DND-41 (cell line): Measurements from ENCODE around the gene FNDC3B.

Experiments
- ATAC-seq: fragments of 200-7000 bp; cut with Tn5 transposase; 3 replicates; pipeline ENCODE4 v1.9.1; 2021; ENCODE audit warnings: low read depth; ENCODE audit not compliant: insufficient read depth
- DNase-seq: peaks from one replicate; pipeline ENCODE4 v3.0.0-alpha.2; 2020
- H2AFZ ChIP-seq: 2 replicates; pipeline ENCODE4 v1.6.0; 2012; ENCODE audit warnings: low read depth, low read length
- H3K27ac ChIP-seq: 2 replicates; pipeline ENCODE4 v1.5.1; 2012; ENCODE audit warnings: low read length, inconsistent platforms
- H3K27me3 ChIP-seq: fragments of 200-600 bp; sonication (generic); 2 replicates; pipeline ENCODE4 v1.6.0; 2012; ENCODE audit warnings: low read length, mild to moderate bottlenecking, inconsistent platforms; ENCODE audit not compliant: insufficient read depth, poor library complexity
- H3K36me3 ChIP-seq: 2 replicates; pipeline ENCODE4 v1.5.1; 2012; ENCODE audit warnings: low read length, inconsistent platforms; ENCODE audit not compliant: insufficient read depth
- H3K4me1 ChIP-seq: 2 replicates; pipeline ENCODE4 v1.5.1; 2012; ENCODE audit warnings: mild to moderate bottlenecking, low read length; ENCODE audit not compliant: insufficient read depth
- H3K4me2 ChIP-seq: 2 replicates; pipeline ENCODE4 v1.6.0; 2012; ENCODE audit warnings: mild to moderate bottlenecking, moderate library complexity, low read length, inconsistent platforms; ENCODE audit not compliant: insufficient read depth
- H3K4me3 ChIP-seq, 2 experiments: fragments of 200-600 bp in 1 of 2; shearing (Covaris generic) in 1 of 2; 2 replicates each; pipeline ENCODE4 v1.5.1; 2012 to 2016; ENCODE audit warnings: inconsistent platforms in 2 of 2, low read length in 2 of 2, mild to moderate bottlenecking in 2 of 2, low read depth in 1 of 2, moderate library complexity in 1 of 2
- H3K79me2 ChIP-seq: 2 replicates; pipeline ENCODE4 v1.6.0; 2012; ENCODE audit warnings: low read length, inconsistent platforms; ENCODE audit not compliant: insufficient read depth
- H3K9ac ChIP-seq: 2 replicates; pipeline ENCODE4 v1.6.0; 2012; ENCODE audit warnings: low read depth, mild to moderate bottlenecking, inconsistent platforms, low read length, moderate library complexity
- H3K9me3 ChIP-seq: 2 replicates; pipeline ENCODE4 v1.5.1; 2012; ENCODE audit warnings: low read length, moderate library complexity, mild to moderate bottlenecking, inconsistent platforms; ENCODE audit not compliant: insufficient read depth, severe bottlenecking
- H4K20me1 ChIP-seq: 2 replicates; pipeline ENCODE4 v1.6.0; 2012; ENCODE audit warnings: low read length; ENCODE audit not compliant: insufficient read depth
- EZH2 ChIP-seq: IDR thresholded peaks from 3 replicates; pipeline ENCODE4 v1.6.1; 2012; ENCODE audit warnings: borderline replicate concordance, low read depth, mild to moderate bottlenecking, moderate library complexity, low read length, inconsistent platforms; ENCODE audit not compliant: severe bottlenecking
- TF ChIP-seq, protein P1 (sequence below): IDR thresholded peaks from 2 replicates; pipeline ENCODE4 v1.5.1; 2012; ENCODE audit warnings: borderline replicate concordance, low read length, moderate library complexity, mild to moderate bottlenecking; ENCODE audit not compliant: poor library complexity, severe bottlenecking; ENCODE audit errors: extremely low read depth

The FNDC3B gene

GRCh38 chr3:172221547-172221946 is 182.2 kb downstream of the FNDC3B start:
- Histone ChIP-seq H3K36me3 (no peaks in the 10 kb centered on the region), H3K9ac (no peak overlapping the region), H3K27me3 (no peaks in the 10 kb centered on the region), H4K20me1 (no peaks in the 10 kb centered on the region), H3K4me2 (no peak overlapping the region), H3K27ac (no peak overlapping the region), H3K4me3 (no peak overlapping the region), H3K79me2 (no peaks in the 10 kb centered on the region), H3K4me1 (no peaks in the 10 kb centered on the region), H3K9me3 (no peaks in the 10 kb centered on the region), H2AFZ (no peak overlapping the region)
- TF ChIP-seq EZH2: no peak
- TF ChIP-seq, protein P1, sequence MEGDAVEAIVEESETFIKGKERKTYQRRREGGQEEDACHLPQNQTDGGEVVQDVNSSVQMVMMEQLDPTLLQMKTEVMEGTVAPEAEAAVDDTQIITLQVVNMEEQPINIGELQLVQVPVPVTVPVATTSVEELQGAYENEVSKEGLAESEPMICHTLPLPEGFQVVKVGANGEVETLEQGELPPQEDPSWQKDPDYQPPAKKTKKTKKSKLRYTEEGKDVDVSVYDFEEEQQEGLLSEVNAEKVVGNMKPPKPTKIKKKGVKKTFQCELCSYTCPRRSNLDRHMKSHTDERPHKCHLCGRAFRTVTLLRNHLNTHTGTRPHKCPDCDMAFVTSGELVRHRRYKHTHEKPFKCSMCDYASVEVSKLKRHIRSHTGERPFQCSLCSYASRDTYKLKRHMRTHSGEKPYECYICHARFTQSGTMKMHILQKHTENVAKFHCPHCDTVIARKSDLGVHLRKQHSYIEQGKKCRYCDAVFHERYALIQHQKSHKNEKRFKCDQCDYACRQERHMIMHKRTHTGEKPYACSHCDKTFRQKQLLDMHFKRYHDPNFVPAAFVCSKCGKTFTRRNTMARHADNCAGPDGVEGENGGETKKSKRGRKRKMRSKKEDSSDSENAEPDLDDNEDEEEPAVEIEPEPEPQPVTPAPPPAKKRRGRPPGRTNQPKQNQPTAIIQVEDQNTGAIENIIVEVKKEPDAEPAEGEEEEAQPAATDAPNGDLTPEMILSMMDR: no peak
- DNase-seq (no peak), ATAC-seq (no peak)

DNA sequence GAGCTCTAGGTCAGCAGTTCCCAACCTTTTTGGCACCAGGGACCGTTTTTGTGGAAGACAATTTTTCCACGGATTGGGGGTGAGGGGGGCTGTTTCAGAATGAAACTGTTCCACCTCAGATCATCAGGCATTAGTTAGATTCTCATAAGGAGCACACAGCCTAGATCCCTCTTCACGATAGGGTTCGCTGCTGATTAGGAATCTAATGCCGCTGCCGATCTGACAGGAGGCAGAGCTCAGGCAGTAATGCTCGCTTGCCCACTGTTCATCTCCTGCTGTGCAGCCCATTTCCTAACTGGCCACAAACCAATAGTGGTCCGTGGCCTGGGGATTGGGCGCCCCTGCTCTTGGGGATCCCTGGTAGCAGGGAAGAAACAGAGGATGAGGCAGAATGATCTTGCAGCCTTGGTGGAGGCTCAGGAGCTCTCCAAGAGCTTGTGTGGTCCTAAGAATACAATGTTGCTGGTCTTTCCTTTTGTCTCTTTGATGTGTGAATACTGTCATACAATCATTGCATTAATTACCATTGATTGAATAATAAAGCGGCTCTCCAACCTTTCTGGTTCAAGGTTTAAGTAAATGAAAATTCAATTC is 183.2 kb downstream of the FNDC3B start:
- Histone ChIP-seq H3K79me2 (no peaks in the 10 kb centered on the region), H3K4me2 (no peak overlapping the region), H3K9me3 (no peaks in the 10 kb centered on the region), H3K9ac (no peak overlapping the region), H3K4me3 (no peak overlapping the region), H3K4me1 (no peaks in the 10 kb centered on the region), H3K36me3 (no peaks in the 10 kb centered on the region), H3K27me3 (no peaks in the 10 kb centered on the region), H4K20me1 (no peaks in the 10 kb centered on the region), H2AFZ (no peak overlapping the region), H3K27ac (no peak overlapping the region)
- TF ChIP-seq, protein P1: no peak
- TF ChIP-seq EZH2: no peak
- DNase-seq (no peak), ATAC-seq (no peak)

DNA sequence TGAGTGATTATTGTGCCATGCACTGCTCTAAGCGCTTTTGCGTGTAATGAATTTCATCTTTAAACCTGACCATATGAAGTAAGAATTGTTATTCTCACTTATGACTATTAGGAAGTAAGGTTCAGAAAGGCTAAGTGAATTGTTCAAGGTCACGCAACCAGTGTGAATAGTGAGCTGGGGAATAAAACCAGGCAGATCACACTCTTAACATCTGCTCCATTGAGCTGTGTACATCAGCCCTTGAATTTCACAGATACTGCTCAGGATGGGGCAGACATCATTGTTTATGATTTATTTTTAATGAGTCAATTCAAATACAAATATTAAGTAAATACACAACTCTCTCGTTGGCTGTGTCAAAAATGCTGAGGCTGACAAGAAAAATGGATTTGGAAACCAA is 184.5 kb downstream of the FNDC3B start:
- TF ChIP-seq, protein P1: no peak
- no peak for TF ChIP-seq EZH2
- H3K4me3 ChIP-seq: no peak overlapping the region
- no peaks in the 10 kb centered on the region for H3K4me1 ChIP-seq
- H3K27ac ChIP-seq: no peak overlapping the region
- H2AFZ ChIP-seq: no peak overlapping the region
- no peak overlapping the region for H3K9ac ChIP-seq
- H3K9me3 ChIP-seq: no peaks in the 10 kb centered on the region
- no peaks in the 10 kb centered on the region for H3K79me2 ChIP-seq
- H4K20me1 ChIP-seq: no peaks in the 10 kb centered on the region
- no peak for DNase-seq
- no peak overlapping the region for H3K4me2 ChIP-seq
- ATAC-seq: no peak
- H3K27me3 ChIP-seq: no peaks in the 10 kb centered on the region
- H3K36me3 ChIP-seq: no peaks in the 10 kb centered on the region
